Left lung (tissue), 10 donors: ENCODE results near the gene UCHL5. TPM values are rescaled to one million over a fixed set of nuclear protein-coding genes. Genes with fewer than 3 reads are reported as not detected.
"Not testable (repeated sequence)": the region's sequence is repeated elsewhere in the genome, so short reads cannot be mapped to it uniquely, and the experiment has no call there.

Source experiments
- ATAC-seq: fragments of 200-7000 bp; cut with Tn5 transposase; one replicate; pipeline ENCODE4 v1.9.1; 2020; ENCODE audit warnings: moderate library complexity
- DNase-seq, 4 donors: peaks; one replicate each; pipeline ENCODE4 v3.0.0-alpha.2; 2013 to 2020
- H3K27ac ChIP-seq, 2 donors: fragments of 200-600 bp; sonication (generic) in 1 of 2; one replicate each; pipeline versions ENCODE4 v1.5.0 to v1.8.0; 2020 to 2021
- H3K27me3 ChIP-seq, 2 donors: fragments of 200-600 bp; sonication (generic) in 1 of 2; one replicate each; pipeline versions ENCODE4 v1.5.0 to v1.8.0; 2020 to 2021
- H3K36me3 ChIP-seq, 2 donors: fragments of 200-600 bp; sonication (generic) in 1 of 2; one replicate each; pipeline versions ENCODE4 v1.5.0 to v1.8.0; 2020 to 2021
- H3K4me1 ChIP-seq, 2 donors: fragments of 200-600 bp; one replicate each; pipeline ENCODE4 v1.8.0; 2021
- H3K4me3 ChIP-seq, 2 donors: fragments of 200-600 bp; sonication (generic) in 1 of 2; one replicate each; pipeline versions ENCODE4 v1.5.0 to v1.8.0; 2020 to 2021; ENCODE audit warnings: mild to moderate bottlenecking in 1 of 2
- H3K9me3 ChIP-seq, 2 donors: fragments of 200-600 bp; sonication (generic) in 1 of 2; one replicate each; pipeline versions ENCODE4 v1.5.0 to v1.8.0; 2020 to 2021
- intact Hi-C, 2 donors: fragments of 100-400 bp; cut with DNase I; formaldehyde crosslinking; loops; one replicate each; pipeline versions ENCODE4 v1.11.2 to v1.14.2; 2022
- polyA plus RNA-seq, 6 donors: library from polyadenylated mRNA; unstranded; fragments of 120-200 nt; gene quantifications; one replicate each; pipeline ENCODE4 v1.2.1, GENCODE V29; 2013; ENCODE audit not compliant: insufficient read length in 6 of 6
- total RNA-seq, 2 donors: library from RNA; stranded (reverse); fragmentation: NEBNext Ultra II Directional; extraction: Animal tissue kit (Norgen Biotek cat#: 25700); gene quantifications; one replicate each; pipeline ENCODE4 v1.2.1, GENCODE V29; 2021
- TF ChIP-seq, protein P1 (sequence below), 2 donors: fragments of 200-600 bp; sonication (generic) in 1 of 2; IDR thresholded peaks; one replicate each; pipeline versions ENCODE4 v1.5.0 to v1.8.0; 2021; ENCODE audit warnings: antibody characterized with exemption in 2 of 2
- donor health status: DM: no; HTN: yes; CAD: no.
- donor health status: DM: no; HTN: no; CAD: no.

Gene UCHL5
- total and polyA plus RNA-seq, 8 donors = 27.9 to 48.7 (median 44.5) TPM

DNA sequence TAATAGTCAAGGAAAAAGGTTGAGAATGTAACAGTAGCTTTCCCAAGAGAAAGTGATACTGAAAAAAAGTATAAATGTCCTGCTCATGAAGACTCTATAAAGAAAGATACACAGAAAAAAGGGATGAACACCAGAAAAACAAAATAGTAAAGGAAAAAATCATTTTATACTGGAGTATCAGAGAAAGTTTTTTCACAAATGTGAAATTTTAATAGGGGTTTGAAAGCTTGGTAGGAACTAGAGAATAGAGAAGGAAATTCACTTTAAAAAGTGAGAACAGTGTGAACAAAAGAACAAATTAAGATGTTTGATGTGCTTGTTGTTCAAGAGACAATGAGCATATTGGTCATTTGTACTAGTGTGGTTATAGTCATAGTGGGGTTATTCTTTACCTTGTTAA, 25.6 kb downstream of the UCHL5 start:
- intact Hi-C loops = no loop called here
- Histone ChIP-seq H3K9me3 (no peaks in the 10 kb centered on the region), H3K27ac (no peak overlapping the region), H3K36me3 (peaks cover 0 to 4% of the 10 kb centered on the region in 2 donors), H3K4me1 (no peaks in the 10 kb centered on the region), H3K4me3 (no peak overlapping the region), H3K27me3 (no peaks in the 10 kb centered on the region)
- TF ChIP-seq, protein P1, sequence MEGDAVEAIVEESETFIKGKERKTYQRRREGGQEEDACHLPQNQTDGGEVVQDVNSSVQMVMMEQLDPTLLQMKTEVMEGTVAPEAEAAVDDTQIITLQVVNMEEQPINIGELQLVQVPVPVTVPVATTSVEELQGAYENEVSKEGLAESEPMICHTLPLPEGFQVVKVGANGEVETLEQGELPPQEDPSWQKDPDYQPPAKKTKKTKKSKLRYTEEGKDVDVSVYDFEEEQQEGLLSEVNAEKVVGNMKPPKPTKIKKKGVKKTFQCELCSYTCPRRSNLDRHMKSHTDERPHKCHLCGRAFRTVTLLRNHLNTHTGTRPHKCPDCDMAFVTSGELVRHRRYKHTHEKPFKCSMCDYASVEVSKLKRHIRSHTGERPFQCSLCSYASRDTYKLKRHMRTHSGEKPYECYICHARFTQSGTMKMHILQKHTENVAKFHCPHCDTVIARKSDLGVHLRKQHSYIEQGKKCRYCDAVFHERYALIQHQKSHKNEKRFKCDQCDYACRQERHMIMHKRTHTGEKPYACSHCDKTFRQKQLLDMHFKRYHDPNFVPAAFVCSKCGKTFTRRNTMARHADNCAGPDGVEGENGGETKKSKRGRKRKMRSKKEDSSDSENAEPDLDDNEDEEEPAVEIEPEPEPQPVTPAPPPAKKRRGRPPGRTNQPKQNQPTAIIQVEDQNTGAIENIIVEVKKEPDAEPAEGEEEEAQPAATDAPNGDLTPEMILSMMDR (IDR thresholded peaks at IDR 0.05) = no peak
- ATAC-seq (no peak), DNase-seq (no peak)

DNA sequence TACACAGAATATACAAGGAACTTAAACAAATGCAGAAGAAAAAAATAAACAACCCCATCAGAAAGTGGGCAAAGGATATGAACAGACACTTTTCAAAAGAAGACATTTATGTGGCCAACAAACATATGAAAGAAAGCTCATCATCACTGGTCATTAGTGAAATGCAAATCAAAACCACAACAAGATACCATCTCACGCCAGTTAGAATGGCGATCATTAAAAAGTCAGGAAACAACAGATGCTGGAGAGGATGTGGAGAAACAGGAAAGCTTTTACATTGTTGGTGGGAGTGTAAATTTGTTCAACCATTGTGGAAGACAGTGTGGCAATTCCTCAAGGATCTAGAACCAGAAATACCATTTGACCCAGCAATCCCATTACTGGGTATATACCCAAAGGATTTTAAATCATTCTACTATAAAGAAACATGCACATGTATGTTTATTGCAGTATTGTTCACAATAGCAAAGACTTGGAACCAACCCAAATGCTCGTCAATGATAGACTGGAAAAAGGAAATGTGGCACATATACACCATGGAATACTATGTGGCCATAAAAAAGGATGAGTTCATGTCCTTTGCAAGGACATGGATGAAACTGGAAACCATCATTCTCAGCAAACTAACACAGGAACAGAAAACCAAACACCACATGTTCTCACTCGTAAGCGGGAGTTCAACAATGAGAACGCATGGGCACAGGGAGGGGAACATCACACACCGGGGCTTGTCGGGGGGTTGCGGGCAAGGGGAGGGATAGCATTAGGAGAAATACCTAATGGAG, 26.3 kb downstream of the UCHL5 start:
- DNase-seq, H3K4me1 ChIP-seq, H3K36me3 ChIP-seq, H3K9me3 ChIP-seq, ATAC-seq, H3K27me3 ChIP-seq, H3K27ac ChIP-seq, H3K4me3 ChIP-seq, intact Hi-C loops: not testable (repeated sequence)

DNA sequence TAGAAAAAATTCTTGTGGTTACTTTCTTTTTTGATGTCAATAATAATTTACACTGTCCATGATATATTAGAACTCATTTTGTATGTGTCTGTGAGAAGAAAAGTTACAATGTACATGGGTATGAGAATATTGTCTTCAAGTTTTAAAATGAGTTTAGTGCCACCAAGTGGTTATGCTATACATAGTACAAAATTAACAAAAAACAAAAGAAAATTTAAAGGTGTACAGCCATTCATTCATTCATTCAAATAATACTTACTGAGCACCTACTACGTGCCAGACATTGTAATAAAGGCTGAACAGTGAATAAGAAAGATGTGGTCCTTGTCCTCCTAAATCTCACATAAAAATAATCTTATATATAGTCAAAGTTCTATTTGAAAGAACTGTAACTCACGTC, 27.7 kb downstream of the UCHL5 start:
- DNase-seq (no peak), ATAC-seq (peak; percentile 44)
- Histone ChIP-seq H3K27ac (no peak overlapping the region), H3K9me3 (no peaks in the 10 kb centered on the region), H3K4me1 (no peaks in the 10 kb centered on the region), H3K27me3 (no peaks in the 10 kb centered on the region), H3K4me3 (no peak overlapping the region), H3K36me3 (peaks cover 0 to 19% of the 10 kb centered on the region in 2 donors)
- TF ChIP-seq, protein P1 (IDR thresholded peaks at IDR 0.05) = no peak
- intact Hi-C loops = no loop called here

DNA sequence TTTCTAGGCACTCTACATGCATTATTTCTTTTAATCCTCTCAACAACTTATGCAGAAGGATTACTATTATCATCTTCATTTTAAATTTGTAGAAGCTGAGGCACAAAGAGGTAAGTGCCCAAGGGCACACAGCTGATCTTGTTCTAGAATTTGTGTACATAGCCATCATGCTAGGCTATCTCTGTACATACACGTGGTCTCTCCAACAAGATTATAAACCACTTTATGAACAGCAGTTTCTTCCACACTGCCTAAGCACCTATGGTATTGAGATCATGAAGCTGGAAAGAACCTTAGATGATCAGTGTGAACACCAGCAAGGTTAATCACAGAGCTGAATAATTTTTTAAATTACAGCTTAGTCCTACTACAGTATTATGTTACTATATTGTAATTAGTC, 28.9 kb downstream of the UCHL5 start:
- ATAC-seq = no peak
- peaks cover 0 to 26% of the 10 kb centered on the region in 2 donors for H3K36me3 ChIP-seq
- H3K9me3 ChIP-seq = no peaks in the 10 kb centered on the region
- H3K4me3 ChIP-seq = no peak overlapping the region
- TF ChIP-seq, protein P1 (IDR thresholded peaks at IDR 0.05) = no peak
- no peaks in the 10 kb centered on the region for H3K27me3 ChIP-seq
- no peaks in the 10 kb centered on the region for H3K4me1 ChIP-seq
- H3K27ac ChIP-seq = no peak overlapping the region
- no peak for DNase-seq
- intact Hi-C loops = no loop called here

DNA sequence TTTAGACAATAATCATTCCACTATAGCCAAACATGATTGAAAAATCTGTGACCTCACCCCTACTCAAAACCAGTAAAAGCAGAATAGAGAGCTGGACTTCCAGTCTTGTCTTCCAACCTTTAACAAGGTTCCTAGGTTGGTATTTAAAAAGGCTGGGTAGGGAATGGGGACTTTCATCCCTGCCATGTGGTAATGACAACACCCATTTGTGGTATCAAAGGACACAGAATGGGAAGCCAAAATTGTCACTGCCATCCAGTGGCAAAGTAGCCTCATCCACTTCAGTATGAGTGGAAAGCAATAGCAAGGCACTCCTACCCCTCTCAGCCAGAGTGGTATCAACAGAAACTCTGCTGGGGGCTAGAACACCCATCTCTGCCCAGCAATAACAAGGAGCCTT, 33.9 kb downstream of the UCHL5 start:
- ATAC-seq (no peak), DNase-seq (no peak)
- Histone ChIP-seq H3K27ac (no peak overlapping the region), H3K4me3 (no peak overlapping the region), H3K9me3 (no peaks in the 10 kb centered on the region), H3K36me3 (peaks cover 0 to 37% of the 10 kb centered on the region in 2 donors), H3K27me3 (no peaks in the 10 kb centered on the region), H3K4me1 (no peaks in the 10 kb centered on the region)
- intact Hi-C loops = loop anchor here in 1 of 2 donors (10.0 kb wide), 2 partner anchors 220 to 550 kb away; partner anchors contain the start of gene RGS2
- TF ChIP-seq, protein P1 (IDR thresholded peaks at IDR 0.05) = no peak
